CD8-positive, alpha-beta memory T cell (primary cell): ENCODE results near the gene SLC25A34. TPM values are rescaled to one million over a fixed set of nuclear protein-coding genes. Genes with fewer than 3 reads are reported as not detected.
"Not testable (repeated sequence)": the region's sequence is repeated elsewhere in the genome, so short reads cannot be mapped to it uniquely, and the experiment has no call there.

ENCODE experiments used
- CTCF ChIA-PET: fragments of 350-600 bp; sonication (Branson Sonifier 250); formaldehyde crosslinking; loops from one replicate; lab custom pipeline; 2021; ENCODE audit warnings: antibody characterized with exemption; lab: Charles Lee
- POLR2A ChIA-PET: fragments of 350-600 bp; sonication (Branson Sonifier 250); formaldehyde crosslinking; loops from one replicate; lab custom pipeline; 2021; ENCODE audit warnings: antibody characterized with exemption; lab: Charles Lee
- DNase-seq, 5 donors: peaks; one replicate each; pipeline versions ENCODE4 v3.0.0 to v3.0.0-alpha.2; 2020 to 2022; ENCODE audit warnings: mixed read lengths in 1 of 5
- H3K27ac ChIP-seq: one replicate; pipeline ENCODE4 v1.7.0; 2013; ENCODE audit warnings: low read depth, mild to moderate bottlenecking, low read length, moderate library complexity
- H3K27me3 ChIP-seq: 2 replicates; pipeline ENCODE4 v1.7.0; 2013; ENCODE audit warnings: low read length, mild to moderate bottlenecking; ENCODE audit not compliant: insufficient read depth, poor library complexity, severe bottlenecking
- H3K36me3 ChIP-seq: 2 replicates; pipeline ENCODE4 v1.7.0; 2013; ENCODE audit warnings: mild to moderate bottlenecking, low read length, moderate library complexity; ENCODE audit not compliant: insufficient read depth
- H3K4me1 ChIP-seq: 2 replicates; pipeline ENCODE4 v1.7.0; 2013; ENCODE audit warnings: mild to moderate bottlenecking, low read length, moderate library complexity; ENCODE audit not compliant: insufficient read depth
- H3K4me3 ChIP-seq: 2 replicates; pipeline ENCODE4 v1.7.0; 2013; ENCODE audit warnings: mild to moderate bottlenecking, low read length
- H3K9me3 ChIP-seq: 2 replicates; pipeline ENCODE4 v1.7.0; 2013; ENCODE audit warnings: mild to moderate bottlenecking, low read length
- H3K27ac Mint-ChIP-seq, 8 donors: one replicate each; pipeline ENCODE4 v1.8.0; 2020 to 2021; ENCODE audit warnings: mixed read lengths in 8 of 8, mild to moderate bottlenecking in 6 of 8, inconsistent platforms in 3 of 8, moderate library complexity in 3 of 8
- H3K27me3 Mint-ChIP-seq, 2 donors: one replicate each; pipeline ENCODE4 v1.8.0; 2020 to 2021; ENCODE audit warnings: mixed read lengths in 2 of 2, mild to moderate bottlenecking in 1 of 2, moderate library complexity in 1 of 2
- H3K36me3 Mint-ChIP-seq, 3 donors: one replicate each; pipeline ENCODE4 v1.8.0; 2020 to 2021; ENCODE audit warnings: mixed read lengths in 3 of 3, inconsistent platforms in 1 of 3, mild to moderate bottlenecking in 1 of 3
- H3K4me1 Mint-ChIP-seq, 3 donors: one replicate each; pipeline ENCODE4 v1.8.0; 2020 to 2021; ENCODE audit warnings: mixed read lengths in 3 of 3, inconsistent platforms in 1 of 3, mild to moderate bottlenecking in 1 of 3
- H3K4me3 Mint-ChIP-seq, 7 donors: one replicate each; pipeline ENCODE4 v1.8.0; 2020 to 2021; ENCODE audit warnings: mixed read lengths in 7 of 7, mild to moderate bottlenecking in 6 of 7, moderate library complexity in 4 of 7, inconsistent platforms in 2 of 7
- H3K9me3 Mint-ChIP-seq, 5 donors: one replicate each; pipeline ENCODE4 v1.8.0; 2020 to 2022; ENCODE audit warnings: mixed read lengths in 5 of 5, mild to moderate bottlenecking in 3 of 5, moderate library complexity in 2 of 5, inconsistent platforms in 1 of 5
- polyA plus RNA-seq: library from polyadenylated mRNA; unstranded; fragments of 300-500 nt; fragmentation: Illumina TruSeq; gene quantifications from one replicate; pipeline ENCODE4 v1.2.3, GENCODE V29; 2021
- total RNA-seq, 2 experiments: library from RNA; stranded (reverse); gene quantifications; one replicate each; pipeline ENCODE4 v1.2.3, GENCODE V29; 2021

Gene SLC25A34
- total and polyA plus RNA-seq, 3 experiments from 2014 or later = 0.15 to 0.94 (median 0.93) TPM

- no peaks in the 10 kb centered on the region for H3K9me3 Mint-ChIP-seq
- POLR2A ChIA-PET = no interaction called here
- no peak for DNase-seq
- H3K4me1 Mint-ChIP-seq = peaks cover 19 to 44% (median 36%) of the 10 kb centered on the region in 3 donors
- peaks cover 0 to 17% (median 3%) of the 10 kb centered on the region in 3 donors for H3K36me3 Mint-ChIP-seq
- no peaks in the 10 kb centered on the region for H3K27me3 ChIP-seq
- H3K4me1 ChIP-seq = peaks cover 24% of the 10 kb centered on the region
- peak overlapping the region in 1 of 8 donors; percentile 68 for H3K27ac Mint-ChIP-seq
- H3K4me3 Mint-ChIP-seq = no peak overlapping the region
- H3K27me3 Mint-ChIP-seq = no peaks in the 10 kb centered on the region
- no peaks in the 10 kb centered on the region for H3K9me3 ChIP-seq
- H3K4me3 ChIP-seq = no peak overlapping the region
- H3K27ac ChIP-seq = no peak overlapping the region
- CTCF ChIA-PET = interaction anchor here (1.1 kb wide), 1 partner anchor 13 kb away, joined by 3 read pairs; no protein-coding TSS in a partner anchor
- no peaks in the 10 kb centered on the region for H3K36me3 ChIP-seq
These were observed 37.9 kb upstream of the SLC25A34 start for GRCh38 chr1:15698201-15698600.

GRCh38 chr1:15699321-15699720, 36.7 kb upstream of the SLC25A34 start:
- CTCF ChIA-PET, H3K9me3 ChIP-seq, H3K27me3 Mint-ChIP-seq, POLR2A ChIA-PET, H3K4me3 ChIP-seq, DNase-seq, H3K27ac ChIP-seq, H3K4me3 Mint-ChIP-seq, H3K36me3 ChIP-seq, H3K27ac Mint-ChIP-seq, H3K9me3 Mint-ChIP-seq, H3K27me3 ChIP-seq: not testable (repeated sequence)
- peaks cover 0 to 17% (median 3%) of the 10 kb centered on the region in 3 donors for H3K36me3 Mint-ChIP-seq
- peaks cover 25 to 53% (median 46%) of the 10 kb centered on the region in 3 donors for H3K4me1 Mint-ChIP-seq
- H3K4me1 ChIP-seq = peaks cover 24% of the 10 kb centered on the region

GRCh38 chr1:15700508-15700907, 35.5 kb upstream of the SLC25A34 start:
- H3K4me3 ChIP-seq = no peak overlapping the region
- DNase-seq = no peak
- H3K36me3 ChIP-seq = no peaks in the 10 kb centered on the region
- H3K27me3 ChIP-seq = no peaks in the 10 kb centered on the region
- peak overlapping the region in 1 of 8 donors; percentile 64 for H3K27ac Mint-ChIP-seq
- H3K4me1 Mint-ChIP-seq = peaks cover 24 to 50% (median 37%) of the 10 kb centered on the region in 3 donors
- H3K27ac ChIP-seq = no peak overlapping the region
- POLR2A ChIA-PET = no interaction called here
- H3K9me3 Mint-ChIP-seq = no peaks in the 10 kb centered on the region
- H3K4me3 Mint-ChIP-seq = no peak overlapping the region
- peaks cover 0 to 20% (median 3%) of the 10 kb centered on the region in 3 donors for H3K36me3 Mint-ChIP-seq
- H3K9me3 ChIP-seq = no peaks in the 10 kb centered on the region
- CTCF ChIA-PET = no interaction called here
- no peaks in the 10 kb centered on the region for H3K27me3 Mint-ChIP-seq
- peaks cover 24% of the 10 kb centered on the region for H3K4me1 ChIP-seq

- H3K27me3 ChIP-seq = no peaks in the 10 kb centered on the region
- no peaks in the 10 kb centered on the region for H3K36me3 ChIP-seq
- Mint-ChIP-seq H3K4me3 (no peak overlapping the region), H3K27ac (peak overlapping the region in 2 of 8 donors; percentile 22 to 74), H3K9me3 (no peaks in the 10 kb centered on the region), H3K36me3 (peaks cover 0 to 27% (median 5%) of the 10 kb centered on the region in 3 donors), H3K4me1 (peaks cover 24 to 52% (median 35%) of the 10 kb centered on the region in 3 donors), H3K27me3 (no peaks in the 10 kb centered on the region)
- no peak overlapping the region for H3K4me3 ChIP-seq
- H3K27ac ChIP-seq = no peak overlapping the region
- CTCF ChIA-PET = no interaction called here
- H3K9me3 ChIP-seq = no peaks in the 10 kb centered on the region
- POLR2A ChIA-PET = no interaction called here
- H3K4me1 ChIP-seq = peaks cover 16% of the 10 kb centered on the region
- DNase-seq = no peak
These were observed 34.3 kb upstream of the SLC25A34 start for GRCh38 chr1:15701784-15702183.

- peaks cover 15 to 41% (median 27%) of the 10 kb centered on the region in 3 donors for H3K4me1 Mint-ChIP-seq
- Histone ChIP-seq H3K9me3 (no peaks in the 10 kb centered on the region), H3K36me3 (no peaks in the 10 kb centered on the region), H3K27ac (no peak overlapping the region), H3K4me3 (no peak overlapping the region), H3K27me3 (no peaks in the 10 kb centered on the region), H3K4me1 (peaks cover 4% of the 10 kb centered on the region)
- CTCF ChIA-PET = no interaction called here
- no peaks in the 10 kb centered on the region for H3K27me3 Mint-ChIP-seq
- H3K27ac Mint-ChIP-seq = peak overlapping the region in 2 of 8 donors; percentile 55 to 84
- POLR2A ChIA-PET = interaction anchor here (0.7 kb wide), 1 partner anchor 582 kb away, joined by 3 read pairs; no protein-coding TSS in a partner anchor
- no peak for DNase-seq
- no peak overlapping the region for H3K4me3 Mint-ChIP-seq
- H3K9me3 Mint-ChIP-seq = no peaks in the 10 kb centered on the region
- peaks cover 0 to 24% (median 5%) of the 10 kb centered on the region in 3 donors for H3K36me3 Mint-ChIP-seq
These were observed 33.1 kb upstream of the SLC25A34 start for GRCh38 chr1:15702722-15703550.

GRCh38 chr1:15703562-15703961, 32.5 kb upstream of the SLC25A34 start:
- Histone ChIP-seq H3K9me3 (no peaks in the 10 kb centered on the region), H3K27me3 (no peaks in the 10 kb centered on the region), H3K27ac (no peak overlapping the region), H3K4me3 (no peak overlapping the region), H3K36me3 (no peaks in the 10 kb centered on the region), H3K4me1 (no peaks in the 10 kb centered on the region)
- no peak for DNase-seq
- Mint-ChIP-seq H3K27ac (peak overlapping the region in 1 of 8 donors; percentile 84), H3K9me3 (no peaks in the 10 kb centered on the region), H3K27me3 (no peaks in the 10 kb centered on the region), H3K4me1 (peaks cover 15 to 41% (median 27%) of the 10 kb centered on the region in 3 donors), H3K36me3 (peaks cover 0 to 24% (median 5%) of the 10 kb centered on the region in 3 donors), H3K4me3 (no peak overlapping the region)
- ChIA-PET POLR2A (no interaction called here), CTCF (no interaction called here)

- no peak overlapping the region for H3K27ac ChIP-seq
- Mint-ChIP-seq H3K4me1 (peaks cover 16 to 37% (median 27%) of the 10 kb centered on the region in 3 donors), H3K36me3 (peaks cover 0 to 24% (median 5%) of the 10 kb centered on the region in 3 donors), H3K27ac (no peak overlapping the region), H3K9me3 (no peaks in the 10 kb centered on the region), H3K27me3 (no peaks in the 10 kb centered on the region), H3K4me3 (no peak overlapping the region)
- no peaks in the 10 kb centered on the region for H3K4me1 ChIP-seq
- no peaks in the 10 kb centered on the region for H3K36me3 ChIP-seq
- no peaks in the 10 kb centered on the region for H3K27me3 ChIP-seq
- no peak for DNase-seq
- no peak overlapping the region for H3K4me3 ChIP-seq
- ChIA-PET CTCF (no interaction called here), POLR2A (interaction anchor here (0.6 kb wide), 2 partner anchors 530 to 1772 kb away, joined by 3 to 4 read pairs; no protein-coding TSS in a partner anchor)
- H3K9me3 ChIP-seq = no peaks in the 10 kb centered on the region
These were observed 31.4 kb upstream of the SLC25A34 start for GRCh38 chr1:15704526-15705183.

GRCh38 chr1:15705184-15705566, 30.9 kb upstream of the SLC25A34 start:
- H3K4me3 Mint-ChIP-seq = no peak overlapping the region
- POLR2A ChIA-PET = interaction anchor here (0.6 kb wide), 2 partner anchors 111 to 529 kb away, joined by 4 to 5 read pairs; no protein-coding TSS in a partner anchor

More at GRCh38 chr1:15705184-15705566, 30.9 kb upstream of the SLC25A34 start:
- no peak overlapping the region for H3K4me3 ChIP-seq
- no peaks in the 10 kb centered on the region for H3K9me3 Mint-ChIP-seq
- H3K27ac ChIP-seq = no peak overlapping the region
- no peak for DNase-seq
- no peaks in the 10 kb centered on the region for H3K27me3 ChIP-seq
- H3K4me1 ChIP-seq = no peaks in the 10 kb centered on the region
- H3K27me3 Mint-ChIP-seq = no peaks in the 10 kb centered on the region
- H3K27ac Mint-ChIP-seq = peak overlapping the region in 1 of 8 donors; percentile 96
- CTCF ChIA-PET = no interaction called here
- H3K36me3 Mint-ChIP-seq = peaks cover 0 to 24% (median 5%) of the 10 kb centered on the region in 3 donors
- H3K4me1 Mint-ChIP-seq = peaks cover 16 to 37% (median 27%) of the 10 kb centered on the region in 3 donors
- H3K9me3 ChIP-seq = no peaks in the 10 kb centered on the region
- no peaks in the 10 kb centered on the region for H3K36me3 ChIP-seq
